Endodermal cell (in vitro differentiated cells): ENCODE results near the gene LLCFC1. TPM values are rescaled to one million over a fixed set of nuclear protein-coding genes. Genes with fewer than 3 reads are reported as not detected.

Source experiments
- DNase-seq: peaks from one replicate; pipeline ENCODE4 v3.0.0-alpha.2; 2017
- H3K27ac ChIP-seq: 2 replicates; pipeline ENCODE4 v1.5.1; 2013; ENCODE audit warnings: mild to moderate bottlenecking, low read depth, low read length, moderate library complexity
- H3K27me3 ChIP-seq: 2 replicates; pipeline ENCODE4 v1.6.1; 2013; ENCODE audit warnings: mild to moderate bottlenecking, low read length, moderate library complexity; ENCODE audit not compliant: insufficient read depth, control insufficient read depth, poor library complexity, severe bottlenecking
- H3K36me3 ChIP-seq: 2 replicates; pipeline ENCODE4 v1.7.0; 2013; ENCODE audit warnings: mild to moderate bottlenecking, low read length, moderate library complexity; ENCODE audit not compliant: control insufficient read depth, insufficient read depth
- H3K4me1 ChIP-seq: one replicate; pipeline ENCODE4 v1.7.0; 2013; ENCODE audit warnings: low read length; ENCODE audit not compliant: control insufficient read depth, insufficient read depth
- H3K4me3 ChIP-seq: 2 replicates; pipeline ENCODE4 v1.5.1; 2013; ENCODE audit warnings: mild to moderate bottlenecking, low read length, moderate library complexity
- H3K9ac ChIP-seq: 2 replicates; pipeline ENCODE4 v1.6.1; 2013; ENCODE audit warnings: mild to moderate bottlenecking, low read length, moderate library complexity; ENCODE audit not compliant: poor library complexity, severe bottlenecking; ENCODE audit errors: extremely low read depth
- H3K9me3 ChIP-seq: 2 replicates; pipeline ENCODE4 v1.6.1; 2013; ENCODE audit warnings: mild to moderate bottlenecking, low read length, moderate library complexity; ENCODE audit not compliant: control insufficient read depth
- H3K27ac Mint-ChIP-seq: 2 replicates; pipeline ENCODE4 v1.8.0; 2020; ENCODE audit warnings: mixed read lengths
- H3K27me3 Mint-ChIP-seq: 2 replicates; pipeline ENCODE4 v1.8.0; 2021; ENCODE audit warnings: mild to moderate bottlenecking, mixed read lengths; ENCODE audit not compliant: insufficient read depth
- H3K36me3 Mint-ChIP-seq: 2 replicates; pipeline ENCODE4 v1.8.0; 2020; ENCODE audit warnings: low read depth, mixed read lengths
- H3K4me1 Mint-ChIP-seq: 2 replicates; pipeline ENCODE4 v1.8.0; 2020; ENCODE audit warnings: mixed read lengths
- H3K4me3 Mint-ChIP-seq: 2 replicates; pipeline ENCODE4 v1.8.0; 2020; ENCODE audit warnings: mild to moderate bottlenecking, moderate library complexity, mixed read lengths
- H3K9me3 Mint-ChIP-seq: 2 replicates; pipeline ENCODE4 v1.8.0; 2020; ENCODE audit warnings: mild to moderate bottlenecking, mixed read lengths
- CTCF ChIP-seq: fragments of 200-600 bp; sonication (generic); conservative IDR thresholded peaks from 2 replicates; pipeline ENCODE4 v1.5.0; 2021; ENCODE audit warnings: antibody characterized with exemption, mild to moderate bottlenecking
- WGBS, 2 experiments: methylation state at CpG; one replicate each; pipeline versions ENCODE4 v1.1.5 to v1.1.7; 2013; ENCODE audit warnings: missing lambda C conversion rate in 2 of 2, mixed read lengths in 1 of 2; ENCODE audit not compliant: insufficient coverage in 1 of 2, insufficient read length in 1 of 2; 5-methylcytosine and 5-hydroxymethylcytosine counted together
- total RNA-seq, 2 donors: library from RNA; stranded (reverse); fragmentation: NEBNext Ultra II Directional in 1 of 2; extraction: Animal tissue kit (Norgen Biotek cat#: 25700) in 1 of 2; gene quantifications; 2 replicates in 1 of 2; 3 replicates in 1 of 2; pipeline ENCODE4 v1.2.1, GENCODE V29; 2021

LLCFC1 gene
- total RNA-seq, 2 donors from 2014 or later = not detected

GRCh38 chr7:142910031-142910433 lies 29.3 kb upstream of the LLCFC1 start:
- no peak for TF ChIP-seq CTCF
- no peaks in the 10 kb centered on the region for H3K36me3 ChIP-seq
- 94 to 100% methylated on average over 1 to 2 of the region's 2 CpGs for WGBS, 2 experiments
- no peak overlapping the region for H3K4me3 ChIP-seq
- H3K4me1 ChIP-seq = no peaks in the 10 kb centered on the region
- no peak overlapping the region for H3K9ac ChIP-seq
- no peaks in the 10 kb centered on the region for H3K36me3 Mint-ChIP-seq
- H3K27me3 Mint-ChIP-seq = peaks cover 18% of the 10 kb centered on the region
- no peak overlapping the region for H3K27ac ChIP-seq
- peaks cover 24% of the 10 kb centered on the region for H3K9me3 ChIP-seq
- no peaks in the 10 kb centered on the region for H3K27me3 ChIP-seq
- H3K4me3 Mint-ChIP-seq = no peak overlapping the region
- DNase-seq = peak; percentile 4
- H3K9me3 Mint-ChIP-seq = peaks cover 20% of the 10 kb centered on the region
- no peak overlapping the region for H3K27ac Mint-ChIP-seq
- peaks cover 2% of the 10 kb centered on the region for H3K4me1 Mint-ChIP-seq

GRCh38 chr7:142910481-142910880 lies 28.8 kb upstream of the LLCFC1 start:
- H3K27ac Mint-ChIP-seq = no peak overlapping the region
- Histone ChIP-seq H3K27ac (no peak overlapping the region), H3K9me3 (peaks cover 20% of the 10 kb centered on the region), H3K27me3 (no peaks in the 10 kb centered on the region), H3K4me3 (no peak overlapping the region), H3K4me1 (no peaks in the 10 kb centered on the region), H3K9ac (no peak overlapping the region), H3K36me3 (no peaks in the 10 kb centered on the region)
- H3K4me3 Mint-ChIP-seq = no peak overlapping the region
- TF ChIP-seq CTCF = no peak
- DNase-seq = no peak
- H3K27me3 Mint-ChIP-seq = peaks cover 18% of the 10 kb centered on the region
- H3K4me1 Mint-ChIP-seq = peaks cover 2% of the 10 kb centered on the region
- no peaks in the 10 kb centered on the region for H3K36me3 Mint-ChIP-seq
- WGBS, 2 experiments = 86% methylated on average over 2 of the region's 2 CpGs; no CpG with 5 or more reads in 1 of the 2 experiments
- peaks cover 17% of the 10 kb centered on the region for H3K9me3 Mint-ChIP-seq

GRCh38 chr7:142913051-142913450 lies 26.2 kb upstream of the LLCFC1 start:
- Histone ChIP-seq H3K9me3 (no peaks in the 10 kb centered on the region), H3K4me3 (no peak overlapping the region), H3K27me3 (peaks cover 5% of the 10 kb centered on the region), H3K4me1 (no peaks in the 10 kb centered on the region), H3K36me3 (no peaks in the 10 kb centered on the region), H3K27ac (no peak overlapping the region), H3K9ac (no peak overlapping the region)
- Mint-ChIP-seq H3K27me3 (peaks cover 18% of the 10 kb centered on the region), H3K27ac (no peak overlapping the region), H3K9me3 (no peaks in the 10 kb centered on the region), H3K36me3 (no peaks in the 10 kb centered on the region), H3K4me1 (peaks cover 2% of the 10 kb centered on the region), H3K4me3 (no peak overlapping the region)
- TF ChIP-seq CTCF = no peak
- 87 to 92% methylated on average over 3 of the region's 3 CpGs for WGBS, 2 experiments
- peak; percentile 2 for DNase-seq
